ENCODE results near the gene MAPKAPK5. TPM values are rescaled to one million over a fixed set of nuclear protein-coding genes. Genes with fewer than 3 reads are reported as not detected.
"Not testable (repeated sequence)": the region's sequence is repeated elsewhere in the genome, so short reads cannot be mapped to it uniquely, and the experiment has no call there.

The MAPKAPK5 gene
- total and polyA plus RNA-seq, 5 donors, result 12.6 to 35.0 (median 27.1) TPM

GRCh38 chr12:111937429-111937828 lies 95.4 kb downstream of the MAPKAPK5 start:
- intact Hi-C loops (cut with DNase I), result no loop called here
- H3K9me3 ChIP-seq (ENCODE audit: control insufficient read depth, low read length), result no peaks in the 10 kb centered on the region
- no peaks in the 10 kb centered on the region for H3K4me1 ChIP-seq (ENCODE audit: control insufficient read depth, insufficient read depth, low read length)
- H3K4me3 ChIP-seq (ENCODE audit: low read length), result peak overlapping the region; percentile 20
- WGBS, result 63% methylated on average over 1 of the region's 1 CpG
- ATAC-seq, result peak; percentile 50 to 73
- no peak overlapping the region for H3K27ac ChIP-seq (ENCODE audit: low read length)
- no peaks in the 10 kb centered on the region for H3K27me3 ChIP-seq (ENCODE audit: control insufficient read depth, insufficient read depth)
- no peak for DNase-seq

DNA sequence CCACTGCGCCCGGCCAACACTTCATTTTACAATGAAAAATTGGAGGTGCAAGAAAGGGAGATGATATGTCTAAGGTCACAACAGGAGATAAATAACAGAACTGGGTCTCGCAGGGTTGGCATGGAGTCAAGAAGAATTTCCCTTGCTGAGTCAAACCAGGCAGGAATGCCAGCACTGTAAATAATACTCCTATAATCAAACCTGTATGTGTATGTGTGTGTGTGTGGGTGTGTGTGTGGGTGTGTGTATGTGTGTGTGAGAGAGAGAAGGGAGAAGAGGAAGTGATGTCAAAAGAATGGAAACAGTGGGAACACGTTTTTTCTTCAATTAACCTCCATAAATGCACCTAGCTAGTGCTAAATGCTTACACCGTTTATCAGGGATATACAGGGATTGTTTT lies 100.5 kb downstream of the MAPKAPK5 start:
- no peak for ATAC-seq
- DNase-seq, result no peak
- H3K4me3 ChIP-seq (ENCODE audit: low read length), result no peak overlapping the region
- intact Hi-C loops (cut with DNase I), result loop anchor here in 2 of 4 donors (10.0 kb wide), 2 partner anchors 72 to 152 kb away; partner anchors contain the start of genes ERP29 (in 2 of the 2) and TMEM116 (in 2 of the 2)
- no peak overlapping the region for H3K27ac ChIP-seq (ENCODE audit: low read length)
- 58% methylated on average over 5 of the region's 5 CpGs for WGBS
- no peaks in the 10 kb centered on the region for H3K9me3 ChIP-seq (ENCODE audit: control insufficient read depth, low read length)
- no peaks in the 10 kb centered on the region for H3K4me1 ChIP-seq (ENCODE audit: control insufficient read depth, insufficient read depth, low read length)
- H3K27me3 ChIP-seq (ENCODE audit: control insufficient read depth, insufficient read depth), result no peaks in the 10 kb centered on the region

- Histone ChIP-seq H3K4me1 (ENCODE audit: control insufficient read depth, insufficient read depth, low read length) (no peaks in the 10 kb centered on the region), H3K9me3 (ENCODE audit: control insufficient read depth, low read length) (no peaks in the 10 kb centered on the region), H3K27me3 (ENCODE audit: control insufficient read depth, insufficient read depth) (no peaks in the 10 kb centered on the region), H3K4me3 (ENCODE audit: low read length) (no peak overlapping the region), H3K27ac (ENCODE audit: low read length) (no peak overlapping the region)
- intact Hi-C loops (cut with DNase I), result loop anchor here in 2 of 4 donors (10.0 kb wide), 2 partner anchors 71 to 151 kb away; partner anchors contain the start of genes ERP29 (in 2 of the 2) and TMEM116 (in 2 of the 2)
- ATAC-seq (no peak), DNase-seq (no peak)
- 96% methylated on average over 1 of the region's 1 CpG for WGBS
These were observed 101.9 kb downstream of the MAPKAPK5 start for GRCh38 chr12:111943929-111944328.

DNA sequence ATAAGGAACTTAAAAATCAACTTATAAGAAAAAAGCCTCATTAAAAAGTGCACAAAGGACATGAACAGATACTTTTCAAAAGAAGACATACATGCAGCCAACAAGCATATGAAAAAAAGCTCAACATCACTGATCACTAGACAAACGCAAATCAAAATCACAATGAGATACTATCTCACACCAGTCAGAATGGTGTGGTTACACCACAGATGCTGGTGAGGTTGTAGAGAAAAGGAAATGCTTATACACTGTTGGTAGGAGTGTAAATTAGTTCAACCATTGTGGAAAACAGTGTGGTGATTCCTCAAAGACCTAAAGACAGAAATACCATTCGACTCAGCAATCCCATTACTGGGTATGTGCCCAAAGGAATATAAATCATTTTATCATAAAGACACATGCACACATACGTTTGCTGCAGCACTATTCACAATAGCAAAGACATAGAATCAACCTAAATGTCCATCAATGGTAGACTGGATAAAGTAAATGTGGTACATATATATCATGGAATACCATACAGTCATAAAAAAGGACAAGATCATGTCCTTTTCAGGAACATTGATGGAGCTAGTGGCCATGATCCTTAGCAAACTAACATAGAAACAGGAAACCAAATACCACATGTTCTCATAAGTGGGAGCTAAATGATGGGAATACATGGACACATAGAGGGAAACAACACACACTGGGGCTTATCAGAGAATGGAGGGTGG lies 109.1 kb downstream of the MAPKAPK5 start:
- H3K4me1 ChIP-seq (ENCODE audit: control insufficient read depth, insufficient read depth, low read length); intact Hi-C loops (cut with DNase I): not testable (repeated sequence)

More for the DNA sequence above, 109.1 kb downstream of the MAPKAPK5 start:
- WGBS, result 84% methylated on average over 3 of the region's 3 CpGs
- H3K9me3 ChIP-seq (ENCODE audit: control insufficient read depth, low read length); H3K27ac ChIP-seq (ENCODE audit: low read length); ATAC-seq; DNase-seq; H3K4me3 ChIP-seq (ENCODE audit: low read length); H3K27me3 ChIP-seq (ENCODE audit: control insufficient read depth, insufficient read depth): not testable (repeated sequence)

Small RNA genes within 50 kb of the gene (microRNA-seq; reads per million reads assigned to microRNA genes)
- gene MIR6761, result 0 to 0.54 reads per million in 2 donors

Other genes starting within 250 kb of the MAPKAPK5 start
- gene ATXN2, start 242.9 kb upstream of the MAPKAPK5 start, total RNA-seq, result 10 to 100 TPM; 51.2 to 57.2 (median 57.0) TPM
- gene ATXN2, start 242.9 kb upstream of the MAPKAPK5 start, polyA plus RNA-seq, result 27.4 TPM
- 10 to 100 TPM; 12.3 to 14.7 (median 13.0) TPM for gene BRAP, start 156.3 kb upstream of the MAPKAPK5 start, total RNA-seq
- gene BRAP, start 156.3 kb upstream of the MAPKAPK5 start, polyA plus RNA-seq, result 5.8 TPM
- gene ACAD10, start 156.2 kb upstream of the MAPKAPK5 start, total RNA-seq, result 10 to 100 TPM; 17.4 to 30.0 (median 22.2) TPM
- gene ACAD10, start 156.2 kb upstream of the MAPKAPK5 start, polyA plus RNA-seq, result 20.0 TPM
- gene ALDH2, start 75.3 kb upstream of the MAPKAPK5 start, total RNA-seq, result 100 to 1,000 TPM; 307 to 423 (median 349) TPM
- 284 TPM for gene ALDH2, start 75.3 kb upstream of the MAPKAPK5 start, polyA plus RNA-seq
- 10 to 100 TPM; 12.2 to 24.1 (median 17.6) TPM for gene TMEM116, start 170.9 kb downstream of the MAPKAPK5 start, total RNA-seq
- 9.3 TPM for gene TMEM116, start 170.9 kb downstream of the MAPKAPK5 start, polyA plus RNA-seq
- 10 to 100 TPM; 39.0 to 58.3 (median 55.5) TPM for gene ERP29, start 171.2 kb downstream of the MAPKAPK5 start, total RNA-seq
- gene ERP29, start 171.2 kb downstream of the MAPKAPK5 start, polyA plus RNA-seq, result 44.8 TPM